Duodenal mucosa (tissue), 2 donors: ENCODE data around the gene MBD3L2.
"Not testable (repeated sequence)": the region's sequence is repeated elsewhere in the genome, so short reads cannot be mapped to it uniquely, and the experiment has no call there.

ENCODE experiments used
- H3K27ac ChIP-seq: one replicate; pipeline ENCODE4 v1.7.0; 2013; ENCODE audit warnings: low read depth, low read length
- H3K27me3 ChIP-seq, 2 donors: one replicate each; pipeline ENCODE4 v1.7.0; 2013; ENCODE audit warnings: low read length in 2 of 2, control low read depth in 1 of 2; ENCODE audit not compliant: insufficient read depth in 2 of 2, control insufficient read depth in 1 of 2
- H3K36me3 ChIP-seq, 2 donors: one replicate each; pipeline ENCODE4 v1.7.0; 2013; ENCODE audit warnings: low read length in 2 of 2, control low read depth in 1 of 2; ENCODE audit not compliant: insufficient read depth in 2 of 2, control insufficient read depth in 1 of 2
- H3K4me1 ChIP-seq, 2 donors: one replicate each; pipeline ENCODE4 v1.7.0; 2013; ENCODE audit warnings: low read length in 2 of 2, control low read depth in 1 of 2; ENCODE audit not compliant: insufficient read depth in 2 of 2, control insufficient read depth in 1 of 2
- H3K4me3 ChIP-seq, 2 donors: one replicate each; pipeline ENCODE4 v1.7.0; 2013; ENCODE audit warnings: low read length in 2 of 2, low read depth in 1 of 2
- H3K9ac ChIP-seq, 2 donors: one replicate each; pipeline ENCODE4 v1.7.0; 2013; ENCODE audit warnings: low read length in 2 of 2, low read depth in 1 of 2
- H3K9me3 ChIP-seq, 2 donors: one replicate each; pipeline ENCODE4 v1.7.0; 2013; ENCODE audit warnings: low read length in 2 of 2, control low read depth in 1 of 2; ENCODE audit not compliant: control insufficient read depth in 1 of 2

MBD3L2 gene

GRCh38 chr19:7021331-7021730 is 27.8 kb upstream of the MBD3L2 start, which contains the start of gene MBD3L2B:
Gene MBD3L2B, minus strand, starts transcription at chr19:7021431. Its CDS starts 34 bp downstream, at chr19:7021397.
- H3K27me3 ChIP-seq, H3K9me3 ChIP-seq, H3K9ac ChIP-seq, H3K27ac ChIP-seq, H3K4me1 ChIP-seq, H3K36me3 ChIP-seq, H3K4me3 ChIP-seq: not testable (repeated sequence)

- H3K4me3 ChIP-seq, H3K27me3 ChIP-seq, H3K36me3 ChIP-seq, H3K9ac ChIP-seq, H3K9me3 ChIP-seq, H3K4me1 ChIP-seq, H3K27ac ChIP-seq: not testable (repeated sequence)
Measured at GRCh38 chr19:7028790-7029189, 20.3 kb upstream of the MBD3L2 start.

GRCh38 chr19:7030278-7030677 is 18.8 kb upstream of the MBD3L2 start, which contains the start of gene MBD3L5:
Gene MBD3L5, plus strand, starts transcription at chr19:7030578. Its CDS starts 34 bp downstream, at chr19:7030612.
- not testable (repeated sequence) for H3K9me3 ChIP-seq, H3K9ac ChIP-seq, H3K4me3 ChIP-seq, H3K4me1 ChIP-seq, H3K27ac ChIP-seq, H3K27me3 ChIP-seq, H3K36me3 ChIP-seq

GRCh38 chr19:7040079-7040478 is 9.0 kb upstream of the MBD3L2 start, which contains the start of gene MBD3L4:
Gene MBD3L4, minus strand, starts transcription at chr19:7040179. Its CDS starts 35 bp downstream, at chr19:7040144.
- not testable (repeated sequence) for H3K4me1 ChIP-seq, H3K9me3 ChIP-seq, H3K27ac ChIP-seq, H3K9ac ChIP-seq, H3K27me3 ChIP-seq, H3K36me3 ChIP-seq, H3K4me3 ChIP-seq

DNA sequence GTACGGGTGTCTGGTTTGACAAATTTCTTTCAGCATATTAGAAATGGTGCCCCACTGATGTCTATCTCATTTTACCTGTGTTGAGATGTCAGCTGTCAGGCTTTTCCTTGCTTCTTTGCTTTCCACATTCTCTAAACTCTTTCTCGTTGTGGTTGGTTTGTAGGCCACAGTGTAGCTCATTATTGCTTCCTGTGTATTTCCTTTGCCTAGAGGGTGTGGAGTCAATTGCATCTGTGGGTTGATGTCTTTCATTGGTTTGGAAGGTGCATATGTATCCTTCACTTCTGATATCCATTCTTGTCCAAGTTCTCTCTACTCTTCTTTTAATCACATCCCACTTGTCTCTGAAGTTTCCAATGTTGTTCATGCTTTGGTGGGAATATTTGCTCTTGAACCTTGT is 7.6 kb upstream of the MBD3L2 start:
- H3K9me3 ChIP-seq, H3K36me3 ChIP-seq, H3K27me3 ChIP-seq, H3K27ac ChIP-seq, H3K9ac ChIP-seq, H3K4me1 ChIP-seq, H3K4me3 ChIP-seq: not testable (repeated sequence)

DNA sequence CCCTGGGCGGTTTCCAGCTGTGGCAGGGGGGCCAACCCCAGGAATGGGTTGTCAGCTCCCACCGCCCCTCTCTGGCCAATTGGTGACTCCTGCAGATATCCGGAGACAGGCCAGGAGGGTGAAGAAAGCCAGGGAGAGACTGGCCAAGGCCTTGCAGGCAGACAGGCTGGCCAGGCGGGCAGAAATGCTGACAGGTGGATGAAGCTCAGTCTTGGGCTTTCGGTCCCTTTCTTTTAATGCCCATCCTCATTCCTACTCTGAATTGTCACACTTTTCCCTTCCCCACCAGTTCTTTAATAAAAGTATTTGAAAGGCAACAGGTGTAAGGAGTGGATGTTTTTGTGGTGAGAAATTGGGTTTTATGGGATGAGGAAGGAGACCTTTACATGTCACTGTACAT is 2.3 kb downstream of the MBD3L2 start:
- not testable (repeated sequence) for H3K9me3 ChIP-seq, H3K9ac ChIP-seq, H3K27ac ChIP-seq, H3K36me3 ChIP-seq, H3K27me3 ChIP-seq, H3K4me3 ChIP-seq, H3K4me1 ChIP-seq

DNA sequence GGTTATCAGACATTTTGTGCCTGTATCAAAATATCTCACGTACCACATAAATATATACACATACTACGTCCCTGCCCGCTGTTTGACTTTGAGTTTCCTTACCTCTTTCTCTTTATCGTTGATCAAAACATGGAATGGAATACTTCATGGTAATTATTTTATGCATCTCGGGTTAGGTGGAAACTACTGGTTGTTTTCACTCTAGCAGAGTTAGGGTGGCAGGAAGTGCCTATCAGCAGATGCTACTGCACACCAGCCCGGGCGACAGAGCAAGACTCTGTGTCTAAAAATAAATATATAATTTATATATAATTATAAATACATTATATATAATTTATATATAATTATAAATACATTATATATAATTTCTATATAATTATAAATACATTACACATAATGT is 3.8 kb downstream of the MBD3L2 start:
- H3K4me3 ChIP-seq, H3K27me3 ChIP-seq, H3K27ac ChIP-seq, H3K9me3 ChIP-seq, H3K36me3 ChIP-seq, H3K4me1 ChIP-seq, H3K9ac ChIP-seq: not testable (repeated sequence)

DNA sequence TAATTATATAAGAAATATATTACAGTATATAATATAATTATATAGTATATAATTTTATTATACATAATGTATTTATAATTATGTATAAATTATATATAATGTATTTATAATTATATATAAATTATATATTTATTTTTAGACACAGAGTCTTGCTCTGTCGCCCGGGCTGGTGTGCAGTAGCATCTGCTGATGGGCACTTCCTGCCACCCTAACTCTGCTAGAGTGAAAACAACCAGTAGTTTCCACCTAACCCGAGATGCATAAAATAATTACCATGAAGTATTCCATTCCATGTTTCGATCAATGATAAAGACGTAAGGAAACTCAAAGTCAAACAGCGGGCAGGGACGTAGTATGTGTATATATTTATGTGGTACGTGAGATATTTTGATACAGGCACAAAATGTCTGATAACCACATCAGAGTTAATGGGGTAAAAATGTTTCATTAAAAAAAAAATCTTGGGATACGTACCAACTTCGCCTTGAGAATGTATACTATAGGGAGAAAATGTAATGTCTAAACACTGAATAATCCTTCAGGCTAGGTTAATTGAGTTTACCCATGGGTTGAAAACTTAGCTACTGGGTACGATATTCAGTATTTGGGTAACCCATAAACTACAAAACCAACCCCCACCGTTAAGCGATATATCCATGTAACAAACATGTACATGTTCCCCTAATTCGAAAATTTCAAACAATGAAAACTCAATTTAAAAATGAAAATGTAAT is 5.7 kb downstream of the MBD3L2 start:
- not testable (repeated sequence) for H3K9me3 ChIP-seq

DNA sequence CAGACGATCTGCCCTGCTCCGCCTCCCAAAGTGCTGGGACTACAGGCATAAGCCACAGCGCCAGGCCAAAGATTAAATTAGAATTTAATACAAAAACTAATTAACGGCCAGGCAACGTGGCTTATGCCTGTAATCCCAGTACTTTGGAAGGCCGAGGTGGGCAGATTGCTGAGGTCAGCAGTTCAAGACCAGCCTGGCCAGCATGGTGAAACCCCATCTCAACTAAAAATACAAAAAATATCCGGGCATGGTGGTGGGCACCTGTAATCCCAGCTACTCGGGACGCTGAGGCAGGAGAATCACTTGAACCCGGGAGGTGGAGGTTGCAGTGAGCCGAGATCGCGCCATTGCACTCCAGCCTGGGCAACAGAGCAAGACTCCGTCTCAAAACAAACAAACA is 6.6 kb downstream of the MBD3L2 start:
- not testable (repeated sequence) for H3K27me3 ChIP-seq, H3K4me1 ChIP-seq, H3K36me3 ChIP-seq, H3K4me3 ChIP-seq, H3K9ac ChIP-seq, H3K27ac ChIP-seq, H3K9me3 ChIP-seq

More for the DNA sequence above, 5.7 kb downstream of the MBD3L2 start:
- not testable (repeated sequence) for H3K4me1 ChIP-seq, H3K9ac ChIP-seq, H3K36me3 ChIP-seq, H3K27ac ChIP-seq, H3K4me3 ChIP-seq, H3K27me3 ChIP-seq

- not testable (repeated sequence) for H3K9me3 ChIP-seq, H3K9ac ChIP-seq, H3K4me1 ChIP-seq, H3K27me3 ChIP-seq, H3K4me3 ChIP-seq, H3K27ac ChIP-seq, H3K36me3 ChIP-seq
Measured at GRCh38 chr19:7056371-7056770, 7.2 kb downstream of the MBD3L2 start.

DNA sequence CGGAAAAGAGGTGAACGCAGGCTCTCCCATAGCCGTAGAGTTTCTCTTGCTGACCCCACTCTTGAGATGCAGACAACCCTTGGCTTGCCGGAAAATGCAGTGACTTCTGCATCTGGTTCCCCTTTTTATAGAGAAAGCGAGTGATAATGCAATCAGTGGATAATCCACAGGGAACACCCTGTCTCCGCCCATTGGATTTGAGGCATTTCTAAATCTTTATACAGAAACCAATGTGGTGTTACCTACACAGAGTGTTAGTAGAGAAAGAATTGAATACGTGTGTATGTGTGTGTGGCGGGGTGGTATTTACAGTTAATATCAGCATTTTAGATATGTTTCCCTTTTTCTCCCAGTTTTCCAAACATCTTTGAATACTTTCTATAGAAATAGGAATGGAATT is 9.5 kb downstream of the MBD3L2 start, which contains the start of gene MBD3L3:
TSS of gene MBD3L3 (minus strand) at position 101 of the 400 bp plus-strand sequence. CDS start at position 30, 71 bp downstream.
- not testable (repeated sequence) for H3K9me3 ChIP-seq, H3K4me3 ChIP-seq, H3K4me1 ChIP-seq, H3K36me3 ChIP-seq, H3K9ac ChIP-seq, H3K27ac ChIP-seq, H3K27me3 ChIP-seq
